GM21381 (cell line): Measurements from ENCODE around the gene TNS4.

Experiments used
- ATAC-seq: cut with Tn5 transposase; IDR thresholded peaks from one replicate; pipeline ENCODE4 v1.9.1; 2021; ENCODE audit warnings: mild to moderate bottlenecking, moderate library complexity; ENCODE audit not compliant: unreplicated experiment

The TNS4 gene

GRCh38 chr17:40517286-40517662 is 15.9 kb upstream of the TNS4 start:
- no peak for ATAC-seq

GRCh38 chr17:40516581-40517285 is 15.3 kb upstream of the TNS4 start:
- peak; percentile 80 for ATAC-seq

GRCh38 chr17:40515491-40516041 is 14.1 kb upstream of the TNS4 start:
- ATAC-seq, result no peak

- no peak for ATAC-seq
These were observed 13.6 kb upstream of the TNS4 start for GRCh38 chr17:40515011-40515410.

- ATAC-seq, result no peak
These were observed 12.8 kb upstream of the TNS4 start for GRCh38 chr17:40514013-40514875.

GRCh38 chr17:40511667-40512220 is 10.3 kb upstream of the TNS4 start:
- ATAC-seq, result no peak

- ATAC-seq, result no peak
These were observed 9.7 kb upstream of the TNS4 start for GRCh38 chr17:40511136-40511535.

GRCh38 chr17:40510328-40510648 is 8.9 kb upstream of the TNS4 start:
- ATAC-seq, result no peak

GRCh38 chr17:40509626-40510327 is 8.4 kb upstream of the TNS4 start:
- ATAC-seq, result no peak

GRCh38 chr17:40506786-40507185 is 5.4 kb upstream of the TNS4 start:
- ATAC-seq, result no peak

GRCh38 chr17:40503154-40503553 is 1.7 kb upstream of the TNS4 start:
- ATAC-seq, result no peak

- ATAC-seq, result no peak
These were observed 1.3 kb upstream of the TNS4 start for GRCh38 chr17:40502716-40503115.

GRCh38 chr17:40500709-40501108 is 714 bp downstream of the TNS4 start:
- no peak for ATAC-seq

GRCh38 chr17:40500190-40500589 is 1.2 kb downstream of the TNS4 start:
- ATAC-seq, result no peak

GRCh38 chr17:40499551-40500189 is 1.8 kb downstream of the TNS4 start:
- no peak for ATAC-seq

GRCh38 chr17:40498281-40499084 is 2.9 kb downstream of the TNS4 start:
- no peak for ATAC-seq

GRCh38 chr17:40497695-40498094 is 3.7 kb downstream of the TNS4 start:
- ATAC-seq, result no peak

- ATAC-seq, result no peak
These were observed 4.6 kb downstream of the TNS4 start for GRCh38 chr17:40496634-40497420.

- ATAC-seq, result no peak
These were observed 5.3 kb downstream of the TNS4 start for GRCh38 chr17:40496170-40496569.
